Measurements from ENCODE around the gene SPATA3.

DNA sequence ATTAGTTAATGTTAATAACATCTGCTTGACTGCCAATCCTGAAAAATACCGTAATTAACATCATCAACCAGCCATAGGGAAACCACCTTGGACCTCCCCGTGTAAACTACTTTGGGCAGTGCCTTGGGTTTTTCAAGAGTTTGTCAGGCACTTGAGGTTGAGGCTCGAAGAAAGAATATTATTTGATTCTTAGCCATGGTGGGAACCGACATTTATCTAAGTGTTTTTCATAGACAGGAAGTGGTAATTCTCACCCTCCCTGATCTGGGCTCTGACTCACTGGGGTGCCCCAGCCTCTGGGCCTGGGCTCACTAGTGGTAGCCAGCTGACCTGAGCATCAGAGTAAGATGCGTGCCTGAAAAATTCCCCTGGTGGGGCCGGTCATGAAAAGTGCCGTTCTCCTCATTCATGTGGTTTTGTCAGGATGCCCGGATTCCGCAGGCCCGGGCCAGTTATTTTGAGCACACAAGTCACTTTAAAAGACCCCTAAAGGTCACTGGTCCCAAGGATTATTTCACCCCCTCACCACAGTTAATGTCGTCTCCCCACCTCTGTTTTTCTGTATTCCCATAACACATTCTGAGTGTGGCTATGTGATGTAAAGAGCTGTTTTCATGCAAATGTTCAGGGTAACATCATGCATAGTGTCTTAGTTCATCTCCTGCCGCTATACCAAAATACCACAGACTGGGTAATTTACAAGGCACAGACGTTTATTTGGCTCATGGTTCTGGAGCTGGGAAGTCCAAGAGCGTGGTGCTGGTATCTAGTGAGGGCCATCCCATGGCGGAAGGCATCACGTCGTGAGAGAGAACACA lies 21.6 kb upstream of the SPATA3 start:
- no peak for TF ChIP-seq SP2 (tag by site-specific recombination; IDR thresholded peaks at IDR 0.05)
- no peak for TF ChIP-seq ZNF513 (tag by site-specific recombination; IDR thresholded peaks at IDR 0.05)
- no peak for TF ChIP-seq ZBTB21 (tag by site-specific recombination; IDR thresholded peaks at IDR 0.05)
- no peak for TF ChIP-seq CTCF (tag by site-specific recombination; IDR thresholded peaks at IDR 0.05)
- TF ChIP-seq OVOL3 (tag by site-specific recombination; IDR thresholded peaks at IDR 0.05) = no peak
- no peak for TF ChIP-seq ZNF266 (tag by site-specific recombination; IDR thresholded peaks at IDR 0.05; ENCODE audit: low read depth)
- TF ChIP-seq TCF7L2 (IDR thresholded peaks at IDR 0.05; ENCODE audit: borderline replicate concordance, low read depth, low read length) = no peak
- no peak for TF ChIP-seq SETDB1 (IDR thresholded peaks at IDR 0.05; ENCODE audit: insufficient read length, low read length)
- no peak for TF ChIP-seq PBX3 (CRISPR knock-in tag; IDR thresholded peaks at IDR 0.05)
- TF ChIP-seq, protein P1, sequence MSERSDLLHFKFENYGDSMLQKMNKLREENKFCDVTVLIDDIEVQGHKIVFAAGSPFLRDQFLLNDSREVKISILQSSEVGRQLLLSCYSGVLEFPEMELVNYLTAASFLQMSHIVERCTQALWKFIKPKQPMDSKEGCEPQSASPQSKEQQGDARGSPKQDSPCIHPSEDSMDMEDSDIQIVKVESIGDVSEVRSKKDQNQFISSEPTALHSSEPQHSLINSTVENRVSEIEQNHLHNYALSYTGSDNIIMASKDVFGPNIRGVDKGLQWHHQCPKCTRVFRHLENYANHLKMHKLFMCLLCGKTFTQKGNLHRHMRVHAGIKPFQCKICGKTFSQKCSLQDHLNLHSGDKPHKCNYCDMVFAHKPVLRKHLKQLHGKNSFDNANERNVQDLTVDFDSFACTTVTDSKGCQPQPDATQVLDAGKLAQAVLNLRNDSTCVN (tag by site-specific recombination; optimal IDR thresholded peaks at IDR 0.05) = no peak
- TF ChIP-seq KLF9 (tag by site-specific recombination; IDR thresholded peaks at IDR 0.05; ENCODE audit: low read depth) = no peak
- TF ChIP-seq, protein P2, sequence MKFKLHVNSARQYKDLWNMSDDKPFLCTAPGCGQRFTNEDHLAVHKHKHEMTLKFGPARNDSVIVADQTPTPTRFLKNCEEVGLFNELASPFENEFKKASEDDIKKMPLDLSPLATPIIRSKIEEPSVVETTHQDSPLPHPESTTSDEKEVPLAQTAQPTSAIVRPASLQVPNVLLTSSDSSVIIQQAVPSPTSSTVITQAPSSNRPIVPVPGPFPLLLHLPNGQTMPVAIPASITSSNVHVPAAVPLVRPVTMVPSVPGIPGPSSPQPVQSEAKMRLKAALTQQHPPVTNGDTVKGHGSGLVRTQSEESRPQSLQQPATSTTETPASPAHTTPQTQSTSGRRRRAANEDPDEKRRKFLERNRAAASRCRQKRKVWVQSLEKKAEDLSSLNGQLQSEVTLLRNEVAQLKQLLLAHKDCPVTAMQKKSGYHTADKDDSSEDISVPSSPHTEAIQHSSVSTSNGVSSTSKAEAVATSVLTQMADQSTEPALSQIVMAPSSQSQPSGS (tag by site-specific recombination; IDR thresholded peaks at IDR 0.05; ENCODE audit: low read depth) = no peak

Measured in HEK293 (cell line).